ENCODE data around the gene DDI1. TPM values are rescaled to one million over a fixed set of nuclear protein-coding genes. Genes with fewer than 3 reads are reported as not detected.

DDI1 gene
- total RNA-seq, 1 donor from 2014 or later, result not detected

DNA sequence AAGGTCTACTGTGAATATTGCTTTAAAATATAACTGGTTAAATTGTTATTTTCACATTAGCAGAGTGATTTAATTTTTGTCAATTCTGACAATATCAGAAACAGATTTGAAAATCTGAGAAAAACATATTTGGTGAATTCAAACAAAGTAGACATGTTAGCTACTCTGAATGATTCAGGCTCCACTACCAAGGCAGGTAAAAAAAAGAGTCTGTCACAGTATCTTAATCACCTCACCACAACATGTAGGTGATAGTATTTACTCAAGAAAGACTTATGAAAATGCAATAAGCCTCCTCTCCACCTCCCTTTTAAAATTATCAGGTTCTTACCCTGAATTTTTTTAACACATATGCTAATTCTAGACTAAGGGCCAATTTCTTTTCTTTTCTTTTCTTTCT is 42.6 kb downstream of the DDI1 start:
- no peak for DNase-seq

DNA sequence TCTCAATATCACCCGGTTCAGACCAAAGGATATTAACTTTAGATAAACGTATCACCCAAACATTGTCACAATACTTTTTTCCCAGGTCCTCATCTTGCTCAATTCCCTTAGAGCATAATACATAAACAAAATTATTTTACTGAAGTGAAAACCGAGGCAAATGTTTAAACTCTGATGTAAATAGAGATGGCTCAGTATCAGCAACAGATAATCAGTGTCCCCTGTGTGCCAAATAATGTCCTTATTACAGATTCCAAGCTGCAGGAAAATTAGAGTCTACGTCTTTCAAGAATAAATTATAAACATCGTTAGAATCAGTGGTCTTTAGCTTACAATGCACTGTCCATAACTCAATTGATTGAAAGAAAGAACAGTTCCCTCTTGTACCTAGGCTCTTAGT is 50.2 kb downstream of the DDI1 start:
- no peak for DNase-seq

Other genes starting within 250 kb of the DDI1 start
- 9.5 TPM for gene PDGFD, start 127.5 kb downstream of the DDI1 start, total RNA-seq

Data from tongue (tissue), 2 donors.